Choroid plexus epithelial cell (primary cell): ENCODE results near the gene BCDIN3D.

Source experiments
- DNase-seq: peaks from one replicate; pipeline ENCODE4 v3.0.0-alpha.2; 2010; ENCODE audit warnings: low read depth
- H3K4me3 ChIP-seq: 2 replicates; pipeline ENCODE4 v1.5.1; 2011; ENCODE audit warnings: low read depth, mild to moderate bottlenecking, control low read depth, low read length, moderate library complexity
- CTCF ChIP-seq: conservative IDR thresholded peaks from 2 replicates; pipeline ENCODE4 v1.5.1; 2011; ENCODE audit warnings: low read depth, mild to moderate bottlenecking, control low read depth, inconsistent platforms, low read length, moderate library complexity

BCDIN3D gene, protein sequence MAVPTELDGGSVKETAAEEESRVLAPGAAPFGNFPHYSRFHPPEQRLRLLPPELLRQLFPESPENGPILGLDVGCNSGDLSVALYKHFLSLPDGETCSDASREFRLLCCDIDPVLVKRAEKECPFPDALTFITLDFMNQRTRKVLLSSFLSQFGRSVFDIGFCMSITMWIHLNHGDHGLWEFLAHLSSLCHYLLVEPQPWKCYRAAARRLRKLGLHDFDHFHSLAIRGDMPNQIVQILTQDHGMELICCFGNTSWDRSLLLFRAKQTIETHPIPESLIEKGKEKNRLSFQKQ

GRCh38 chr12:49842519-49843352, at the start of gene BCDIN3D:
Gene BCDIN3D (minus strand): TSS chr12:49843106. CDS start chr12:49843087, 19 bp downstream.
- peak within 1 kb of the TSS; percentile 67 for H3K4me3 ChIP-seq
- DNase-seq, result peak; percentile 93
- TF ChIP-seq CTCF, result no peak

DNA sequence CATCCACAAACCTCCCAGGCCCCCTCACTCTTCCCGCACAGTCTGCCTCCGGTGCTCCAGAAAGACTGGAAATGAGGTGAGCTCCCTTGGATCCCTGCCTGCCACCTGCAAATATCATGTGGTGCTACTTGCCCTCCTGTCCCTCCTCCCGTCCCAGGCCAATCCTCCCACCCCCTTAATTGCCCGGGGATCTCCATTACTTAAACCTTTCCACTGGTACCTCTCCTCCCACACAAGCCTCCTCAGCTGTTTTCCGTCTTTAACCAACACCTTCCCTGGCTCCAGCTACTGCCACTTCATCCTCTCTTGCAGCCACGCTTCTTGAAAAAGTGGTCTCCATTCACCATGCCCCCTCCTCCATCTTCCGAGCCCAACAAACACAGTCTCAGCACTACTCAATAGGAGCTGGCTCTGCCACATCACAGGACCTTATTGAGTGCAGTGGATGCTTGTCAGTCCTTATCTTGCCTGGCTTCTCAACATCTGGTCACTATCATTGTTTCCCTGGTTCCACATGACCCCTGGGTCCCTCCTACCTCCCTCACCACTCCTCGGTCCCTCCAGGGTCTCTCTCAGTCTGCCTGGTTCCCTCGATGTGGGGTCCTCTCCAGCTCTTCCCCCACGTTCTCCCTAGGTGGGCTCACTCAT, 49.3 kb upstream of the BCDIN3D start:
- DNase-seq, result no peak
- TF ChIP-seq CTCF, result no peak
- H3K4me3 ChIP-seq, result no peak overlapping the region

GRCh38 chr12:49891476-49891875, 48.6 kb upstream of the BCDIN3D start:
- H3K4me3 ChIP-seq, result no peak overlapping the region
- TF ChIP-seq CTCF, result no peak
- no peak for DNase-seq

DNA sequence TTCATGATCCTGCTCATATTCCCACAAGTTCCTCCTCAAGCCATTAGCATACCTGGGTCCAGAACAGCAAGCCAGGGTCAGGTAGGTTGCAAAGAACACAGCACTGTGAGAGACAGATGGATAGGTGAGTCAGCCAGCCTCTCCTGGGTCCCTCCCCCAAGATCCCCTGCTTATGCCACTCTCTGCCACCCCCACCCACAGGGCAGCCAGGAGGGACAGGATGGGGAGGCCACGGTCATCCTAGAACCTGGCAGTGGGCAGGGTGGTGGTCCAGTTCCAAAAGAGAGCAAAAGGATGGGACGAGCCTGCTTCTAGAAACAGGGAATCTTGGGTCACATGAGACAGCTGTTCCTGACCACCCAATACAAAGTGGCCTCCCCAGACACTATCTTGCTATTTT, 48.1 kb upstream of the BCDIN3D start:
- no peak for TF ChIP-seq CTCF
- H3K4me3 ChIP-seq, result no peak overlapping the region
- no peak for DNase-seq

GRCh38 chr12:49890096-49890461, 47.2 kb upstream of the BCDIN3D start:
- no peak overlapping the region for H3K4me3 ChIP-seq
- no peak for DNase-seq
- no peak for TF ChIP-seq CTCF

DNA sequence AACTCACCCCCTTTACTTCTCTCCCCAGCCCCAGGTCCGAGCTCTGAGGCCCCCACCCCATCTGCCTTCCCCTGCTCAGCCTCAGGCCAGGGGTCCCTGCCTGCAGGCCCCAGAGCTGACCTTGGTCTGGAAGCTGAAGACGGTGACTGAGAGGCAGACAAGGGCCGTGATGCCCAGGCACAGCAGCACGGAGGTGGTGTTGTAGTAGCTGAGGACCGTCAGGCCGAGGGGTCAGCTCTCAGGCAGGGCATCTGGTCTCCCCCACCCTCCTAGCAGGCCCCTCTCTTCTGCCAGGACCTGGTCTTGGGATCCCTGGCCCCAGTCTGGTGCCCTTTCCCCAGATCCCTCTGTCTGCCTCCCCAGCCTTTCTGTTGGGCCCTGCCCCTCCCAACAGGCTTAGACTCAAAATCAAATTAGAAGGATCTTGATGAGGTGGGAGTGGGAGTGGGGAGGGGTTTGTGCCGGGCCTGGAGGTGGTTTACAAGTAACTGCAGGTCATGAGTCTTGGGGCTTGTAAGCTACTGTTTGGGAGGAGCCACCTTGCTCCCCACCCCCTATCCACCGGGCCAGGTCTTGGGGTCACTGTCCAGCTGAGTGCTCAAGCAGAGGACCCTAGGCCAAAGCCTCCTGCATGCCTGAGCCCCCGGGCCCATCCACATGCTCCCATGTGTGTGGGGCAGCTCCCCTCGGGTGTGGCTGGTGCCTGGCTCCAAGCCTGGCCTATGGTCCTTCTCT, 46.6 kb upstream of the BCDIN3D start:
- no peak for TF ChIP-seq CTCF
- DNase-seq, result no peak
- H3K4me3 ChIP-seq, result no peak overlapping the region
